Posterior cingulate gyrus (tissue), 11 donors: ENCODE data around the gene ATXN7L3B.
"Not testable (repeated sequence)": the region's sequence is repeated elsewhere in the genome, so short reads cannot be mapped to it uniquely, and the experiment has no call there.

Experiments
- DNase-seq, 10 donors: peaks; one replicate each; pipeline versions ENCODE4 v3.0.0 to v3.0.0-alpha.2; 2020 to 2021; ENCODE audit warnings: mixed read lengths in 3 of 10
- intact Hi-C: fragments of 100-400 bp; cut with DNase I; formaldehyde crosslinking; loops from one replicate; pipeline ENCODE4 v1.15.1; 2023

ATXN7L3B gene

GRCh38 chr12:74537707-74538385 lies at the start of gene ATXN7L3B:
TSS of gene ATXN7L3B (plus strand) at chr12:74537835. CDS start at chr12:74538113, 278 bp downstream.
- intact Hi-C loops: loop anchor here (2.0 to 10.0 kb wide), 3 partner anchors 109 to 513 kb away; no protein-coding TSS in a partner anchor
- peak; percentile 88 to 99 (median 91) for DNase-seq

GRCh38 chr12:74488134-74488533 lies 49.5 kb upstream of the ATXN7L3B start:
- intact Hi-C loops: no loop called here
- no peak for DNase-seq

GRCh38 chr12:74489543-74489942 lies 48.1 kb upstream of the ATXN7L3B start:
- DNase-seq: no peak
- intact Hi-C loops: no loop called here

GRCh38 chr12:74490390-74491064 lies 47.1 kb upstream of the ATXN7L3B start:
- no peak for DNase-seq
- intact Hi-C loops: no loop called here

GRCh38 chr12:74491374-74491773 lies 46.3 kb upstream of the ATXN7L3B start:
- no peak for DNase-seq
- intact Hi-C loops: no loop called here

GRCh38 chr12:74499192-74499591 lies 38.4 kb upstream of the ATXN7L3B start:
- intact Hi-C loops: no loop called here
- DNase-seq: no peak

GRCh38 chr12:74508873-74509657 lies 28.6 kb upstream of the ATXN7L3B start:
- intact Hi-C loops: not testable (repeated sequence)
- DNase-seq: peak in 1 of 10 donors; percentile 45

GRCh38 chr12:74509886-74510285 lies 27.7 kb upstream of the ATXN7L3B start:
- DNase-seq: no peak
- intact Hi-C loops: no loop called here

- DNase-seq: peak in 3 of 10 donors; percentile 46 to 81 (median 67)
- intact Hi-C loops: no loop called here
These were observed 23.4 kb upstream of the ATXN7L3B start for GRCh38 chr12:74514098-74514872.

- intact Hi-C loops: no loop called here
- DNase-seq: no peak
These were observed 21.8 kb upstream of the ATXN7L3B start for GRCh38 chr12:74515849-74516248.

- DNase-seq: no peak
- intact Hi-C loops: no loop called here
These were observed 11.1 kb upstream of the ATXN7L3B start for GRCh38 chr12:74526535-74526934.

- intact Hi-C loops: no loop called here
These were observed 10.1 kb upstream of the ATXN7L3B start for GRCh38 chr12:74527491-74527890.

GRCh38 chr12:74530676-74531075 lies 7.0 kb upstream of the ATXN7L3B start:
- DNase-seq: no peak
- intact Hi-C loops: loop anchor here (10.0 kb wide), 1 partner anchor 506 kb away; no protein-coding TSS in a partner anchor

More at GRCh38 chr12:74527491-74527890, 10.1 kb upstream of the ATXN7L3B start:
- no peak for DNase-seq

- intact Hi-C loops: loop anchor here (10.0 kb wide), 1 partner anchor 511 kb away; no protein-coding TSS in a partner anchor
- DNase-seq: no peak
These were observed 2.1 kb upstream of the ATXN7L3B start for GRCh38 chr12:74535536-74535935.

- intact Hi-C loops: loop anchor here (2.0 to 10.0 kb wide), 2 partner anchors 122 to 512 kb away; no protein-coding TSS in a partner anchor
- DNase-seq: no peak
These were observed 419 bp upstream of the ATXN7L3B start for GRCh38 chr12:74537126-74537706.

GRCh38 chr12:74538491-74539258 lies 1.0 kb downstream of the ATXN7L3B start:
- peak in 2 of 10 donors; percentile 67 to 69 for DNase-seq
- intact Hi-C loops: loop anchor here (2.0 to 10.0 kb wide), 2 partner anchors 108 to 514 kb away; no protein-coding TSS in a partner anchor

GRCh38 chr12:74539261-74539660 lies 1.6 kb downstream of the ATXN7L3B start:
- intact Hi-C loops: loop anchor here (2.0 to 10.0 kb wide), 2 partner anchors 108 to 514 kb away; no protein-coding TSS in a partner anchor
- no peak for DNase-seq

GRCh38 chr12:74539765-74540526 lies 2.3 kb downstream of the ATXN7L3B start:
- no peak for DNase-seq
- intact Hi-C loops: loop anchor here (2.0 to 10.0 kb wide), 2 partner anchors 107 to 515 kb away; no protein-coding TSS in a partner anchor
